DMS153 treated with DMSO at 0.1 percent for 48 hours (cell line): Measurements from ENCODE around the gene MSS51.

Source experiments
- DNase-seq: peaks from one replicate; lab custom pipeline; 2025; ENCODE audit not compliant: unreplicated experiment; lab: John Stamatoyannopoulos, UW

MSS51 gene

GRCh38 chr10:73433538-73433867 lies at the start of gene MSS51:
Gene MSS51, minus strand, starts transcription at chr10:73433561. Its CDS starts 5,277 bp downstream, at chr10:73428284.
- no peak for DNase-seq

GRCh38 chr10:73480158-73480557 lies 46.8 kb upstream of the MSS51 start:
- no peak for DNase-seq

DNA sequence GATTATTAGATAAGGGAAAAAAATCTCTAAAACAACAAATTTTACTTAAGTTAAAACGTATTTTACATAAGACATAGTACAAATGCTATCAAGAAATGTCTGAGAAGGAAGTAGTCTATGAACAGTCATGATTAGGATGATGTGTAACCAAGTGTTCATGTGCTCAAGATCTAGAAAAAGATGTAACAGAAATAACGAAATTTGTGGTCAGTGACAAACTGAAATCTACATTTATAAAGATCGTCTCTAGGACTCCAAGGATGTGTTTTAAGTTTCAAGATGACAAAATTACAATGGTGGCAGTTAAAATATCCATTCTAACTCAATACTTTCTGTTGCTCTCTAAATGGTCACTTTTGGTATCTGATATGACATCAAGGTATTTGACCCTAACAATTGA lies 45.3 kb upstream of the MSS51 start:
- DNase-seq: no peak

DNA sequence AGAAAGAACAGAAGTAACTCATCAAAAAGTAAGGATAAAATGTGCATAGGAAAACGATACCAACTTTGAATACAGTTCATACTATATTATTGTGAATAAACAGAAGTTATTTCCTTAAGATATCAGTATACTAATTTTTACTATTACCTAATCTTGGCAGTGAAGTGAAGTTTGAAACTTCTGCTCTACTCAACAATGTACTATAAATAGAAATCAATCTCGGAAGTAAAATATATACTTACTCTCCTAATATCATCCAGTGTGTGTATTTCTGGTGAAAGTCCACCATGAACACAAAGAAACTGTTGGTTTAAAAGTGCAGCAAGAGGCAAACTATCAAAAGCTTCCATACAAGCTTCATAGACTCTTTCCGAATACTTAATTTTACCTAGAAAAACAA lies 37.9 kb upstream of the MSS51 start:
- DNase-seq: no peak

DNA sequence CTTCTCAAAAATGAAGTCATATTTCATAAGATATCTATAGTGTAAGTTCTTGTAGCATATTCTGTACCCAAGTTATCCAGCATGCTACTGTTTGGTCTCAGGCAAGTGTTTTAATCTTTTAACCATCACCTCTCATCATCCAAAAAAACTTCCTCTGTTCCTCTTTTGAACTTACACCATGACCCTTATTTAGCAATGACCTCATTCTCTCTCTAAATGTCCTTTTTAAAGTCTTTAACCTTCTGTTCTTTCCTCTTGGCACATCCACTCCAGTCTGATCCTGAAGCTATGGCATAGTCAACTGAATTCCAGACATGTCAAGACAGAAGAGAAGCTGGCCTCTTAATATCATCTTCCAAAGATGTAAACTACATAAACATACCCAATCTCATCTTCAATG lies 36.2 kb upstream of the MSS51 start:
- DNase-seq: no peak

DNA sequence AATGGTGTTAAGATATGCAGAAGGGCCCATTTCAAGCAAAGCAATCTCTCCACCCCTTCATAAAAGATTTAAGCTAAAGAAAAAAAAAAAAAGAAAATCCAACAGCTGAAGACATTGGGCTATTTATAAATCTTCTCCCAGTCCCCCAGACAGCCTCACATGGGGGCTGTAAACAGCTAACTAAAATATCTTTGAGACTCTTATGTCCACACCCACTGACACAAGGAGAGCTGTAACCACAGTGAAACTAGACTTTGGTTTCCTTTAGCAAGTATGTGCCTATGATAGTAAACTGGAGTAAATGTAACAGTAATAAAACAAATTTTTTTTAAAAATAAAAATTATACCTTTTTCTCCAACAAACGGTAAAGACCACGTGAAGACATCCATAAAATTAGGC lies 33.8 kb upstream of the MSS51 start:
- no peak for DNase-seq

- DNase-seq: no peak
Observed at GRCh38 chr10:73465978-73466726, 32.8 kb upstream of the MSS51 start.

DNA sequence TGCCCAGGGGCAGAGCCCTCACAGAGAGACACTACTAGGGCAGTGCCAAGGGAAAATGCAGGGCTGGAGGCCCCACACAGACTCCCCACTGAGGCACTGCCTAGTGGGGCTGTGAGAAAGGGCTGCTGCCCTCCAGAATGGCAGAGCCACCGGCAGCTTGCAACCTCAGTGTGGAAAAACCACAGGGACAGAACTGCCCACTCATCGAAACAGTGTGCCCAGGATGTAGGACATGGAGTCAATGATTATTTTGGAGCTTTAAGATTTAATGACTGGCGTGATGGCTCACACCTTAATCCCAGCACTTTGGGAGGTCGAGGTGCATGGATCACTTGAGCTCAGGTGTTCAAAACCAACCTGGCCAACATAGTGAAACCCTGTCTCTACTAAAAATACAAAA lies 27.5 kb upstream of the MSS51 start:
- no peak for DNase-seq

GRCh38 chr10:73459683-73460314 lies 26.4 kb upstream of the MSS51 start:
- DNase-seq: no peak

GRCh38 chr10:73456187-73456890 lies 23.0 kb upstream of the MSS51 start:
- no peak for DNase-seq

GRCh38 chr10:73449113-73449512 lies 15.8 kb upstream of the MSS51 start:
- no peak for DNase-seq

GRCh38 chr10:73448384-73448783 lies 15.0 kb upstream of the MSS51 start:
- DNase-seq: no peak

DNA sequence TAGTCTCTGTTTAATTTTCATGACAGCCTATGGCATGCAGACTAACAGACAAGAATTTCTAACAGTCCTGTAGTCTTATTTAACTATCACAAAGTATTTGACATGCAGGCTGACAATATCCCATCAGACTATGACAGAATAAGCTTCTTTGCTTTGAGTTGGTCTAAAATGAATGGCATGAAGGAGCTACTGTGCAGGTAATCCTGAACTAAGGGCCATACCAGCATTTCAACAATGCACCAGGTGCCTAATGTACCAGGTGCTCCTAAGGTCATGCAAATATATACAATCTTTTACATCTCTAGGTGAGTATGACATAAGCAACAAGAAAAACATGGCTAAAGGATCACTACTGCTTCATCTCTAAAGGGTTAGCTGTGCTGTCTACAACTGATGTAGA lies 13.6 kb upstream of the MSS51 start:
- DNase-seq: no peak

DNA sequence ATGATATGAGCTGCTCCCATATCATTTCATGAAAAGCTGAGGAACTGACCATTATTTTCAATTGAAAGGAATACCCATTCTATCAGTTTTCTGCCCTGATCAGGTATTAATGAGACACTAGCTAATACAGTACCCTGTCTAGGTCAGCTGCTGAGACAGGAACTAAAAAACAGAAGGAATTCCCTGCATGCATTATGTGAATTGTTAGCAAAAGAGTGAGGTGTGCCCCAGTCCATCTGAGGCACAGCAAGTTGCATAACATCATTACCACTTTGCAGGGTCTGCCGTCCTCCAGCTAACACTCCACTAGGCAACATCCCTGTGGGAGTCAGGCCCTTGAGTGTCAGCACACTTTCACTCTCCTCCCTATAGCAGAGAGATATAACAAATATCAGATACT lies 11.1 kb upstream of the MSS51 start:
- no peak for DNase-seq

GRCh38 chr10:73439605-73440312 lies 6.4 kb upstream of the MSS51 start:
- no peak for DNase-seq

GRCh38 chr10:73439055-73439454 lies 5.7 kb upstream of the MSS51 start:
- DNase-seq: no peak

- no peak for DNase-seq
Observed at GRCh38 chr10:73432646-73433537, 469 bp downstream of the MSS51 start.

GRCh38 chr10:73426318-73426717 lies 7.0 kb downstream of the MSS51 start:
- DNase-seq: no peak

GRCh38 chr10:73424478-73424877 lies 8.9 kb downstream of the MSS51 start:
- no peak for DNase-seq

- DNase-seq: no peak
Observed at GRCh38 chr10:73423309-73423708, 10.1 kb downstream of the MSS51 start.

GRCh38 chr10:73416571-73416970 lies 16.8 kb downstream of the MSS51 start:
- DNase-seq: no peak
